Endothelial cell (in vitro differentiated cells): ENCODE data around the gene GSTK1. TPM values are rescaled to one million over a fixed set of nuclear protein-coding genes. Genes with fewer than 3 reads are reported as not detected.

Experiments used
- DNase-seq: peaks from one replicate; pipeline ENCODE4 v3.0.0; 2021; ENCODE audit warnings: low spot score
- H3K27ac Mint-ChIP-seq: one replicate; pipeline ENCODE4 v1.8.0; 2021; ENCODE audit warnings: mixed read lengths, inconsistent platforms; ENCODE audit not compliant: unreplicated experiment
- H3K27me3 Mint-ChIP-seq: one replicate; pipeline ENCODE4 v1.8.0; 2021; ENCODE audit warnings: mild to moderate bottlenecking, moderate library complexity, mixed read lengths, inconsistent platforms; ENCODE audit not compliant: unreplicated experiment
- H3K36me3 Mint-ChIP-seq: one replicate; pipeline ENCODE4 v1.8.0; 2021; ENCODE audit warnings: mild to moderate bottlenecking, low read depth, mixed read lengths, inconsistent platforms; ENCODE audit not compliant: unreplicated experiment
- H3K4me1 Mint-ChIP-seq: one replicate; pipeline ENCODE4 v1.8.0; 2021; ENCODE audit warnings: mild to moderate bottlenecking, mixed read lengths, inconsistent platforms; ENCODE audit not compliant: unreplicated experiment
- H3K4me3 Mint-ChIP-seq: one replicate; pipeline ENCODE4 v1.8.0; 2021; ENCODE audit warnings: mild to moderate bottlenecking, mixed read lengths, inconsistent platforms; ENCODE audit not compliant: unreplicated experiment
- H3K9me3 Mint-ChIP-seq: one replicate; pipeline ENCODE4 v1.8.0; 2021; ENCODE audit warnings: mixed read lengths, inconsistent platforms; ENCODE audit not compliant: unreplicated experiment
- CTCF ChIP-seq: fragments of 200-600 bp; sonication (generic); IDR thresholded peaks from one replicate; pipeline ENCODE4 v1.5.0; 2021; ENCODE audit warnings: antibody characterized with exemption; ENCODE audit not compliant: unreplicated experiment
- total RNA-seq: library from RNA; stranded (reverse); fragmentation: NEBNext Ultra II Directional; extraction: Animal tissue kit (Norgen Biotek cat#: 25700); gene quantifications from one replicate; pipeline ENCODE4 v1.2.1, GENCODE V29; 2021; ENCODE audit not compliant: unreplicated experiment

Gene GSTK1
- total RNA-seq, 1 donor from 2014 or later: 80.0 TPM

- no peak overlapping the region for H3K27ac Mint-ChIP-seq
- H3K9me3 Mint-ChIP-seq: no peaks in the 10 kb centered on the region
- no peak for TF ChIP-seq CTCF
- peaks cover 23% of the 10 kb centered on the region for H3K36me3 Mint-ChIP-seq
- no peak overlapping the region for H3K4me3 Mint-ChIP-seq
- H3K4me1 Mint-ChIP-seq: peaks cover 13% of the 10 kb centered on the region
- DNase-seq: no peak
- H3K27me3 Mint-ChIP-seq: peaks cover 2% of the 10 kb centered on the region
Measured at GRCh38 chr7:143265017-143265693, 1.9 kb downstream of the GSTK1 start.

DNA sequence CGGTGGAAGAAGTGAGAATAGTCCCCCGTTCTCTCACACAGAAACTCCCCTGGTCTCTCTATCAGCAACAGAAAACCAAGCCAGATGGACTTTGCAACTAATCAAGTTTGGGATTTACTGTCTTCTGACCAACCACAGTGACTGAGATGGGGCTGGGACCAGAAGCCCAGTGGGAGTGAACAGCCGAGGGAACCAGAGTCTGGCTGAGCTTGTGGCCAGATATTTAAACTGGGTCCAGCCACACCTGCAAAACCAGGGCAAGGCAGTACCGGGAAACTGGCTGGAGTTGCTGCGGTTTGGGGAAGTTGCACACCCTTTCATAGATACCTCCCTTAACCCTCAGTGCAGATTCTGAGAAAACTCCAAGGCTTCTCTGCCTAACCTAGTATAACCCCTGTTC lies 6.0 kb downstream of the GSTK1 start:
- Mint-ChIP-seq H3K36me3 (peaks cover 23% of the 10 kb centered on the region), H3K9me3 (no peaks in the 10 kb centered on the region), H3K4me3 (no peak overlapping the region), H3K27ac (no peak overlapping the region), H3K4me1 (peaks cover 7% of the 10 kb centered on the region), H3K27me3 (peaks cover 2% of the 10 kb centered on the region)
- no peak for TF ChIP-seq CTCF
- no peak for DNase-seq

DNA sequence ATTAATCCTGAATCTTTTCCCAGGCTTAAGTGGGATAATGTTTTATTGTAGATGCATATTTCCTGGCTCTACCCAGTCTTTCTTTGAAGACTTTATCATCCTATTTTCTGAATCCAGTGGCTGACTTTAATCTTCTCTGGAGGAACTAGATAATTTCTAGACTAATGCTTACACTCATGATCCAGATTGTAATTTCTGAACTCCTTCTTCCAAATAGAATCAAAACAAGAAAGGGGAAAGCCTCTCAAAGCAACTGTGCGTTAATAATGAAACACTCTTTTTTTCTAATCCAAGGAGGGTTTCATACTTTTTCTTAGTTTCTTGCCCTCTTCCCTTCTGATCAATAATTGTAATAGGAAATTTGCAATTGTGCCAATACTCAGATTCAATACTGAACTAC lies 8.0 kb downstream of the GSTK1 start:
- DNase-seq: no peak

DNA sequence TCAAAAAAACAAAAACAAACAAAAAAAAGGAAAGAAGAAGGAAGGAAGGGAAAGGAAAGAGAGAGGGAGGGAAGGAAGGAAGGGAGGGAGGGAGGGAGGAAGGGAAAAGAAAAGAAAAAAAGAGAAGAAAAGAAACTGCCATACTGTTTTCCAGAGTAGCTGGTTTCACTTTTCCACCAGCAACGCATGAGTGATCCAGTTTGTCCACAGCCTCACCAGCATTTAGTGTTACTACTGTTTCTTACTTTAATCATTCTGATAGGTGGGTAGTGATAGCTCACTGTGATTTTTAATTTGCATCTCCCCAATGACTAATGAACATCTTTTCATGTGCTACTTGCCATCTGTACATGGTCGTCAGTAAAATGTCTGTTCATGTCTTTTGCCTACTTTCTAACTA lies 9.6 kb downstream of the GSTK1 start:
- Mint-ChIP-seq H3K9me3 (no peaks in the 10 kb centered on the region), H3K27me3 (no peaks in the 10 kb centered on the region), H3K4me3 (no peak overlapping the region), H3K27ac (no peak overlapping the region), H3K36me3 (peaks cover 14% of the 10 kb centered on the region), H3K4me1 (no peaks in the 10 kb centered on the region)
- DNase-seq: no peak
- TF ChIP-seq CTCF: no peak

More for the DNA sequence above, 8.0 kb downstream of the GSTK1 start:
- no peaks in the 10 kb centered on the region for H3K27me3 Mint-ChIP-seq
- H3K4me3 Mint-ChIP-seq: no peak overlapping the region
- no peak overlapping the region for H3K27ac Mint-ChIP-seq
- no peaks in the 10 kb centered on the region for H3K9me3 Mint-ChIP-seq
- H3K36me3 Mint-ChIP-seq: peaks cover 14% of the 10 kb centered on the region
- TF ChIP-seq CTCF: no peak
- H3K4me1 Mint-ChIP-seq: no peaks in the 10 kb centered on the region

DNA sequence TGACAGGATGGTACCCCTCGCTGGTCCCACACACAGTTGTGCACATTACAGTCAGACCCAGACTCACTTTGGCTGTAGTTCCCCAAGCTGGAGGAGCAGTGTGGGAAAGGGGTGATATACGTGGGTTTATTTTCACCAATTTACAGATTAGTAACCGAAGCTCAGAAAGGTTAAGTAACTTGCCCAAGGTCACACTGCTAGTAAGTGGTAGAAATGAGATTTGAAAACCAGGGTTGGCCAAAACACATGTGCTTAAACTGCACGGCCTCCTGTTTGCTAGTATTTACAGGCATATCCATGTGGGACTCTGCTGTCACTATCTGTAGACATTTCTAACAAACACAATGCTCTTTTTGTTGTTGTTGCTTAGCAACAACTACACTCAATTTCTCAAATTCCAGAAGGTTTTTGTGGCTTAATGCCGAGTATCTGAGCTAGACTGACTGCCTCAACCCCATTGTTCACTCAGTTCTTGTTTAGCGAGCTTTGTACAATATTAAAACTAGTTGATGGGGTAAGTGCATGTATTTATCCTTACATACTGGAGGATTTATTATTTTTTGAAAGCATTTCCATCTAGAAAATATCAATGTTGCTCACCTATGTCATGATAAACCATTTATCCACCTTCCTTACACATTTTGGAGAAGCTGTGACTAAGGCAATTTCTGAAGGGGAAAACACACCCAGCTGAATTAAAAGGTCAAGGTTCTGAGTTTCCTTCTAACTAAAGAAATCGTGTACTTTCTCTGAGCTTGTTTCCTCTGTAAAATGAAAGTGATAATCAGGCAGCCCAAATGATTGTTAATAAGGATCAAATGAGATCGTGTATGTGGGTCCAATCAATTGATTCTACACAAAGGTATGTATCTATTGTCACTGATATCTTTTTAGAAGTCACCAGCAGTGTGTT lies 16.2 kb downstream of the GSTK1 start:
- Mint-ChIP-seq H3K4me3 (no peak overlapping the region), H3K4me1 (peaks cover 18% of the 10 kb centered on the region), H3K27me3 (peaks cover 5% of the 10 kb centered on the region), H3K9me3 (no peaks in the 10 kb centered on the region), H3K36me3 (no peaks in the 10 kb centered on the region), H3K27ac (peak overlapping the region; percentile 61)
- no peak for TF ChIP-seq CTCF
- DNase-seq: no peak
